A549 (cell line): ENCODE data around the gene DNAJA1.

Source experiments
- CBX2 ChIP-seq: fragments of 200-600 bp; sonication (generic); IDR thresholded peaks from 2 replicates; pipeline ENCODE4 v1.6.1; 2016; ENCODE audit warnings: low read depth, mild to moderate bottlenecking, borderline replicate concordance
- CHD2 ChIP-seq: fragments of 150-350 bp; IDR thresholded peaks from 2 replicates; pipeline ENCODE4 v1.6.1; 2014; ENCODE audit warnings: low read length; ENCODE audit not compliant: partially characterized antibody
- CTCF ChIP-seq: fragments of >200 bp; sonication (Bioruptor Twin); formaldehyde crosslinking; IDR thresholded peaks from 3 replicates; pipeline ENCODE4 v1.5.1; 2016
- JUNB ChIP-seq: fragments of >200 bp; sonication (Bioruptor Twin); formaldehyde crosslinking; IDR thresholded peaks from 2 replicates; pipeline ENCODE4 v1.6.1; 2016
- KDM1A ChIP-seq: fragments of 200-600 bp; sonication (generic); IDR thresholded peaks from 2 replicates; pipeline ENCODE4 v1.6.1; 2016; ENCODE audit warnings: low read depth, mild to moderate bottlenecking
- MAX ChIP-seq: IDR thresholded peaks from 2 replicates; pipeline ENCODE4 v1.6.1; 2012
- PHF8 ChIP-seq: fragments of 200-600 bp; sonication (generic); IDR thresholded peaks from 2 replicates; pipeline ENCODE4 v1.6.1; 2016; ENCODE audit warnings: low read depth, mild to moderate bottlenecking, antibody characterized with exemption, moderate library complexity, borderline replicate concordance
- POLR2A ChIP-seq: IDR thresholded peaks from 2 replicates; pipeline ENCODE4 v1.6.1; 2012; ENCODE audit warnings: mild to moderate bottlenecking, low read length
- REST ChIP-seq: fragments of 200-600 bp; sonication (generic); IDR thresholded peaks from 2 replicates; pipeline ENCODE4 v1.6.1; 2016; ENCODE audit warnings: antibody characterized with exemption, mild to moderate bottlenecking, moderate library complexity
- RFX5 ChIP-seq: fragments of 450-650 bp; IDR thresholded peaks from 2 replicates; pipeline ENCODE4 v1.7.1; 2014; ENCODE audit warnings: antibody characterized with exemption, mild to moderate bottlenecking, moderate library complexity

- no peak for TF ChIP-seq PHF8
- no peak for TF ChIP-seq KDM1A
- TF ChIP-seq CTCF: no peak
- no peak for TF ChIP-seq CBX2
- TF ChIP-seq RFX5: no peak
- TF ChIP-seq POLR2A: no peak
- no peak for TF ChIP-seq JUNB
- no peak for TF ChIP-seq CHD2
- no peak for TF ChIP-seq REST
- no peak for TF ChIP-seq MAX
Observed at GRCh38 chr9:33032292-33032691, 7.2 kb downstream of the DNAJA1 start.
